ENCODE measurements around the gene ATF6.
A peak's percentile ranks its signal among the peaks of the same experiment; 100 is the strongest.

ATF6 gene

DNA sequence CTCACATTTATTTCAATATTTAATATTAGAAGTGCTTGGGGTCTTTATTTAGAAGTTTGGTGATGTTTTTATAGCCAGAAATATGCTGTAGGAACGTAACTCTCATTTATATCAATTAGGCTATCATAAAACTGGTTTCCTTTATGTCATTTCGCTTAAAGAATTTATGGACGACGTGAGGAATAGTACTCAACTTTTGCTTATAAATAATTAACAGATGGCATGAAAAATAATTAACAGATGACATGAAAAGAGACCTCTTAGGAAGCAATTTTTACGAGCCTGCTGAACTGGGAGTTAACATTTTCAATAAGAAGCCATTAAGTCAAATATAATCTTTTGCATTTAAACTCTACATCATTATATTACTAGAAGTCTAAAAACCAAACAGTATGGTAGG is 134.0 kb downstream of the ATF6 start:
- no peak overlapping the region for H3K4me3 ChIP-seq (ENCODE audit: low read depth, low read length)
- TF ChIP-seq, protein P1, sequence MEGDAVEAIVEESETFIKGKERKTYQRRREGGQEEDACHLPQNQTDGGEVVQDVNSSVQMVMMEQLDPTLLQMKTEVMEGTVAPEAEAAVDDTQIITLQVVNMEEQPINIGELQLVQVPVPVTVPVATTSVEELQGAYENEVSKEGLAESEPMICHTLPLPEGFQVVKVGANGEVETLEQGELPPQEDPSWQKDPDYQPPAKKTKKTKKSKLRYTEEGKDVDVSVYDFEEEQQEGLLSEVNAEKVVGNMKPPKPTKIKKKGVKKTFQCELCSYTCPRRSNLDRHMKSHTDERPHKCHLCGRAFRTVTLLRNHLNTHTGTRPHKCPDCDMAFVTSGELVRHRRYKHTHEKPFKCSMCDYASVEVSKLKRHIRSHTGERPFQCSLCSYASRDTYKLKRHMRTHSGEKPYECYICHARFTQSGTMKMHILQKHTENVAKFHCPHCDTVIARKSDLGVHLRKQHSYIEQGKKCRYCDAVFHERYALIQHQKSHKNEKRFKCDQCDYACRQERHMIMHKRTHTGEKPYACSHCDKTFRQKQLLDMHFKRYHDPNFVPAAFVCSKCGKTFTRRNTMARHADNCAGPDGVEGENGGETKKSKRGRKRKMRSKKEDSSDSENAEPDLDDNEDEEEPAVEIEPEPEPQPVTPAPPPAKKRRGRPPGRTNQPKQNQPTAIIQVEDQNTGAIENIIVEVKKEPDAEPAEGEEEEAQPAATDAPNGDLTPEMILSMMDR (IDR thresholded peaks at IDR 0.05; ENCODE audit: control insufficient read depth, extremely low read depth, insufficient read depth): no peak
- DNase-seq (ENCODE audit: low read depth): no peak

- TF ChIP-seq, protein P1 (IDR thresholded peaks at IDR 0.05; ENCODE audit: control insufficient read depth, extremely low read depth, insufficient read depth): no peak
- no peak for DNase-seq (ENCODE audit: low read depth)
- no peak overlapping the region for H3K4me3 ChIP-seq (ENCODE audit: low read depth, low read length)
Measured at GRCh38 chr1:161902182-161902581, 136.1 kb downstream of the ATF6 start.

DNA sequence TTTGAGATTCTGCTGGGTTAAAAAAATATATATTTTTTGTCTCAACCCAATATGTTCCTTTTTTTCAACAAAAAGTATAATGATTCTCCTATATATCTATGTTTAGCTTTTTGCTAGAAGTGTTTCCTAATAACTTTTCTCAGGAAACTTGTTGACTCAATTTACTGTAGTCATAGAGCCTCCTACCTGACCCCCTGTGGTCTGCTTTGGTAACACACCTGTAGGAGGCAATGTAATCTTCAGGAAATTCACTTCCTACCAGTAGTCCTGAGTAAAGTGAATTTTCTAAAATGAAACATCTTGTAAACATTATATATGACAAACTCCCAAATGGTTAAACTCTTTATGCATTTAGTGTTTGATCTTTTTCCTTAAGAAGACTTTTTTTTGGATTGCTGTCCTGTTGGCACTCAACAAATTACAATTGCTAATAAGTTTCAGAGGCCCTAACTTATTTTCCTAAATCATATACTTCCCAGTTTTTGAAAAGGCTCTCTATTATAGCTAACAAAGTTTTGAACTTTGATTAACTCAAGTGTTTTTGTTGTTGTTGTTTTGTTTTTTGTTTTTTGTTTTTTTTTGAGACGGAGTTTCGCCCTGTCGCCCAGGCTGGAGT is 139.3 kb downstream of the ATF6 start:
- DNase-seq (ENCODE audit: low read depth): no peak
- TF ChIP-seq, protein P1 (IDR thresholded peaks at IDR 0.05; ENCODE audit: control insufficient read depth, extremely low read depth, insufficient read depth): peak; percentile 60

DNA sequence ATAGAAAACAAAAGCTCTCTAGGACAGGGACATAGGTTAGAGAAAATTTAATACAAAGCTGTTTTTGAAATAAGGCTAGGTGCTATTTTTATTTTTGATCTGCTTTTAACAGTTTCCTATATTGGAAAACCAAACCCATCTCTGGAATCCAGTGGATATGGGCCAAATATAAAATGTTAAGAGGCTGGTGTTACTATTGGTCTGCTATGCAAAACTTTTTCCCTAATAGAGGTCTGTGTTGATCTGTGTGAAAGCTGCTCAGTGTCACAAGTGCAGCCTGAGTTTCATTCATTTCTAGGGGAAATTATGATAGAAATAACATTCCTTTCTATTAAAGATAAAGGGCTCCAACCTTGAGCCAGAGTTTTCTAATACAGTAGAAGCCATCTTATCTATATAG is 141.1 kb downstream of the ATF6 start:
- no peak overlapping the region for H3K4me3 ChIP-seq (ENCODE audit: low read depth, low read length)
- DNase-seq (ENCODE audit: low read depth): no peak
- TF ChIP-seq, protein P1 (IDR thresholded peaks at IDR 0.05; ENCODE audit: control insufficient read depth, extremely low read depth, insufficient read depth): no peak

More for the DNA sequence above, 139.3 kb downstream of the ATF6 start:
- no peak overlapping the region for H3K4me3 ChIP-seq (ENCODE audit: low read depth, low read length)

- no peak for DNase-seq (ENCODE audit: low read depth)
- no peak overlapping the region for H3K4me3 ChIP-seq (ENCODE audit: low read depth, low read length)
- TF ChIP-seq, protein P1 (IDR thresholded peaks at IDR 0.05; ENCODE audit: control insufficient read depth, extremely low read depth, insufficient read depth): no peak
Measured at GRCh38 chr1:161908264-161908663, 142.1 kb downstream of the ATF6 start.

- TF ChIP-seq, protein P1 (IDR thresholded peaks at IDR 0.05; ENCODE audit: control insufficient read depth, extremely low read depth, insufficient read depth): no peak
- no peak overlapping the region for H3K4me3 ChIP-seq (ENCODE audit: low read depth, low read length)
- DNase-seq (ENCODE audit: low read depth): no peak
Measured at GRCh38 chr1:161910604-161911003, 144.5 kb downstream of the ATF6 start.
